Upper lobe of left lung (tissue), 4 donors: ENCODE data around the gene SLC35G6.

ENCODE experiments used
- CTCF ChIP-seq, 6 experiments: fragments of 450-650 bp in 4 of 6; fragments of 200-600 bp in 2 of 6; sonication (generic) in 2 of 6; IDR thresholded peaks; one replicate each; pipeline ENCODE4 v1.5.1; 2016 to 2019; ENCODE audit warnings: antibody characterized with exemption in 6 of 6
- POLR2A ChIP-seq, 4 donors: fragments of 450-650 bp; IDR thresholded peaks; one replicate each; pipeline ENCODE4 v1.5.1; 2016 to 2017; ENCODE audit warnings: antibody characterized with exemption in 4 of 4, mild to moderate bottlenecking in 2 of 4
- POLR2AphosphoS5 ChIP-seq, 2 donors: sonication (generic); formaldehyde crosslinking; IDR thresholded peaks; one replicate each; pipeline ENCODE4 v1.5.1; 2017; ENCODE audit warnings: antibody characterized with exemption in 2 of 2

- TF ChIP-seq CTCF (IDR thresholded peaks at IDR 0.05) (no peak), POLR2AphosphoS5 (IDR thresholded peaks at IDR 0.05) (no peak), POLR2A (IDR thresholded peaks at IDR 0.05) (no peak)
Measured at GRCh38 chr17:7490144-7490543, 8.9 kb downstream of the SLC35G6 start.
